ENCODE results near the gene PHF2. TPM values are rescaled to one million over a fixed set of nuclear protein-coding genes. Genes with fewer than 3 reads are reported as not detected.
"Not testable (repeated sequence)": the region's sequence is repeated elsewhere in the genome, so short reads cannot be mapped to it uniquely, and the experiment has no call there.

Gene PHF2
- total RNA-seq, 4 donors from 2014 or later: 23.3 to 33.1 (median 28.6) TPM

GRCh38 chr9:93671020-93671338, 94.6 kb downstream of the PHF2 start:
- TF ChIP-seq CTCF (IDR thresholded peaks at IDR 0.05) (no peak), POLR2A (IDR thresholded peaks at IDR 0.05) (no peak)
- no peak for DNase-seq (ENCODE audit: low spot score in 2 of 2)
- intact Hi-C loops (cut with DNase I; ENCODE audit: low total_unique reads): no loop called here
- H3K4me3 ChIP-seq (ENCODE audit: low read depth, poor library complexity, severe bottlenecking): no peak overlapping the region
- 87 to 97% methylated on average over 2 of the region's 2 CpGs for WGBS, 2 donors

- peak in 1 of 2 donors; percentile 8 for DNase-seq (ENCODE audit: low spot score in 2 of 2)
Measured at GRCh38 chr9:93672330-93673020, 96.1 kb downstream of the PHF2 start.

GRCh38 chr9:93673021-93673838, 96.8 kb downstream of the PHF2 start:
- H3K4me3 ChIP-seq (ENCODE audit: low read depth, poor library complexity, severe bottlenecking): no peak overlapping the region
- intact Hi-C loops (cut with DNase I; ENCODE audit: low total_unique reads): no loop called here
- TF ChIP-seq CTCF (IDR thresholded peaks at IDR 0.05) (no peak), POLR2A (IDR thresholded peaks at IDR 0.05) (no peak)
- DNase-seq (ENCODE audit: low spot score in 2 of 2): peak; percentile 11 to 72
- 77 to 82% methylated on average over 16 of the region's 16 CpGs for WGBS, 2 donors

More at GRCh38 chr9:93672330-93673020, 96.1 kb downstream of the PHF2 start:
- intact Hi-C loops (cut with DNase I; ENCODE audit: low total_unique reads); H3K4me3 ChIP-seq (ENCODE audit: low read depth, poor library complexity, severe bottlenecking): not testable (repeated sequence)
- WGBS, 2 donors: 87 to 91% methylated on average over 2 of the region's 2 CpGs

- WGBS, 2 donors: 65 to 92% methylated on average over 4 to 8 of the region's 13 CpGs
- intact Hi-C loops (cut with DNase I; ENCODE audit: low total_unique reads): no loop called here
- no peak for TF ChIP-seq CTCF (IDR thresholded peaks at IDR 0.05)
- no peak for TF ChIP-seq POLR2A (IDR thresholded peaks at IDR 0.05)
- H3K4me3 ChIP-seq (ENCODE audit: low read depth, poor library complexity, severe bottlenecking): no peak overlapping the region
- peak in 1 of 2 donors; percentile 84 for DNase-seq (ENCODE audit: low spot score in 2 of 2)
Measured at GRCh38 chr9:93673839-93674334, 97.5 kb downstream of the PHF2 start.

GRCh38 chr9:93674580-93675335, 98.4 kb downstream of the PHF2 start:
- WGBS, 2 donors: 88 to 90% methylated on average over 13 to 14 of the region's 14 CpGs
- no peak overlapping the region for H3K4me3 ChIP-seq (ENCODE audit: low read depth, poor library complexity, severe bottlenecking)
- DNase-seq (ENCODE audit: low spot score in 2 of 2): peak in 1 of 2 donors; percentile 80
- no peak for TF ChIP-seq CTCF (IDR thresholded peaks at IDR 0.05)
- TF ChIP-seq POLR2A (IDR thresholded peaks at IDR 0.05): no peak
- intact Hi-C loops (cut with DNase I; ENCODE audit: low total_unique reads): no loop called here
